Amniotic epithelial cell (primary cell): Measurements from ENCODE around the gene RPUSD2.

Source experiments
- DNase-seq: peaks from one replicate; pipeline ENCODE4 v3.0.0-alpha.2; 2010; ENCODE audit warnings: low read depth

The RPUSD2 gene

GRCh38 chr15:40623361-40623760, 54.3 kb downstream of the RPUSD2 start:
- DNase-seq, result no peak
